ENCODE measurements around the gene IL12RB1.
"Not testable (repeated sequence)": the region's sequence is repeated elsewhere in the genome, so short reads cannot be mapped to it uniquely, and the experiment has no call there.

Gene IL12RB1

GRCh38 chr19:18041054-18041453, 45.7 kb downstream of the IL12RB1 start:
- Histone ChIP-seq H3K27me3 (replicated peaks; ENCODE audit: control insufficient read depth, insufficient read depth, low read length) (no peaks in the 10 kb centered on the region; the same call in 1 of the 2 replicates), H3K4me3 (replicated peaks; ENCODE audit: low read depth, low read length) (no peak overlapping the region), H3K36me3 (ENCODE audit: control insufficient read depth, insufficient read depth, low read length) (no peaks in the 10 kb centered on the region)
- TF ChIP-seq CTCF (IDR thresholded peaks at IDR 0.05; ENCODE audit: insufficient read depth, low read length, poor library complexity, severe bottlenecking), result no peak
- DNase-seq (ENCODE audit: extremely low read depth, insufficient read length), result no peak

GRCh38 chr19:18032102-18032501, 54.6 kb downstream of the IL12RB1 start:
- not testable (repeated sequence) for DNase-seq (ENCODE audit: extremely low read depth, insufficient read length); H3K27me3 ChIP-seq (replicated peaks; ENCODE audit: control insufficient read depth, insufficient read depth, low read length); H3K36me3 ChIP-seq (ENCODE audit: control insufficient read depth, insufficient read depth, low read length); H3K4me3 ChIP-seq (replicated peaks; ENCODE audit: low read depth, low read length)

- not testable (repeated sequence) for H3K36me3 ChIP-seq (ENCODE audit: control insufficient read depth, insufficient read depth, low read length); DNase-seq (ENCODE audit: extremely low read depth, insufficient read length); H3K27me3 ChIP-seq (replicated peaks; ENCODE audit: control insufficient read depth, insufficient read depth, low read length); H3K4me3 ChIP-seq (replicated peaks; ENCODE audit: low read depth, low read length)
Observed at GRCh38 chr19:18031401-18031800, 55.3 kb downstream of the IL12RB1 start.

GRCh38 chr19:18029617-18030338, 57.0 kb downstream of the IL12RB1 start:
- no peak overlapping the region for H3K4me3 ChIP-seq (replicated peaks; ENCODE audit: low read depth, low read length)
- H3K36me3 ChIP-seq (ENCODE audit: control insufficient read depth, insufficient read depth, low read length), result no peaks in the 10 kb centered on the region
- TF ChIP-seq CTCF (IDR thresholded peaks at IDR 0.05; ENCODE audit: insufficient read depth, low read length, poor library complexity, severe bottlenecking), result no peak
- H3K27me3 ChIP-seq (replicated peaks; ENCODE audit: control insufficient read depth, insufficient read depth, low read length), result no peaks in the 10 kb centered on the region
- no peak for DNase-seq (ENCODE audit: extremely low read depth, insufficient read length)

- DNase-seq (ENCODE audit: extremely low read depth, insufficient read length), result no peak
- no peak for TF ChIP-seq CTCF (IDR thresholded peaks at IDR 0.05; ENCODE audit: insufficient read depth, low read length, poor library complexity, severe bottlenecking)
- H3K27me3 ChIP-seq (replicated peaks; ENCODE audit: control insufficient read depth, insufficient read depth, low read length), result no peaks in the 10 kb centered on the region
- no peak overlapping the region for H3K4me3 ChIP-seq (replicated peaks; ENCODE audit: low read depth, low read length)
- H3K36me3 ChIP-seq (ENCODE audit: control insufficient read depth, insufficient read depth, low read length), result no peaks in the 10 kb centered on the region
Observed at GRCh38 chr19:18027151-18027550, 59.6 kb downstream of the IL12RB1 start.

GRCh38 chr19:18023622-18024251, 63.0 kb downstream of the IL12RB1 start:
- Histone ChIP-seq H3K27me3 (replicated peaks; ENCODE audit: control insufficient read depth, insufficient read depth, low read length) (no peaks in the 10 kb centered on the region), H3K36me3 (ENCODE audit: control insufficient read depth, insufficient read depth, low read length) (no peaks in the 10 kb centered on the region), H3K4me3 (replicated peaks; ENCODE audit: low read depth, low read length) (peak overlapping the region; percentile 48)
- TF ChIP-seq CTCF (IDR thresholded peaks at IDR 0.05; ENCODE audit: insufficient read depth, low read length, poor library complexity, severe bottlenecking), result no peak
- DNase-seq (ENCODE audit: extremely low read depth, insufficient read length), result no peak

All from GM06990 (cell line).